GM18907 (cell line): ENCODE results near the gene CPSF4.
"Not testable (repeated sequence)": the region's sequence is repeated elsewhere in the genome, so short reads cannot be mapped to it uniquely, and the experiment has no call there.

Experiments
- ATAC-seq: cut with Tn5 transposase; IDR thresholded peaks from one replicate; pipeline ENCODE4 v1.9.1; 2021; ENCODE audit warnings: mild to moderate bottlenecking, moderate library complexity; ENCODE audit not compliant: unreplicated experiment

The CPSF4 gene

GRCh38 chr7:99485094-99485493 lies 46.4 kb downstream of the CPSF4 start:
- ATAC-seq, result no peak

GRCh38 chr7:99489235-99489634 lies 50.5 kb downstream of the CPSF4 start:
- ATAC-seq, result no peak

GRCh38 chr7:99490878-99491277 lies 52.1 kb downstream of the CPSF4 start:
- ATAC-seq, result no peak

GRCh38 chr7:99493823-99494222 lies 55.1 kb downstream of the CPSF4 start:
- no peak for ATAC-seq

- no peak for ATAC-seq
Observed at GRCh38 chr7:99497766-99498545, 59.2 kb downstream of the CPSF4 start.

GRCh38 chr7:99498546-99498944 lies 59.8 kb downstream of the CPSF4 start:
- ATAC-seq, result no peak

- peak; percentile 16 for ATAC-seq
Observed at GRCh38 chr7:99499371-99499720, 60.6 kb downstream of the CPSF4 start.

GRCh38 chr7:99499721-99500636 lies 61.2 kb downstream of the CPSF4 start, which contains the start of gene ZNF394:
Gene ZNF394 (minus strand): TSS chr7:99500281. CDS start chr7:99500093, 188 bp downstream.
- peak; percentile 47 for ATAC-seq

- no peak for ATAC-seq
Observed at GRCh38 chr7:99500637-99501009, 61.9 kb downstream of the CPSF4 start.

GRCh38 chr7:99501236-99501635 lies 62.5 kb downstream of the CPSF4 start:
- ATAC-seq, result not testable (repeated sequence)

GRCh38 chr7:99504281-99504602 lies 65.5 kb downstream of the CPSF4 start:
- ATAC-seq, result no peak

- peak; percentile 84 for ATAC-seq
Observed at GRCh38 chr7:99504603-99505323, 66.0 kb downstream of the CPSF4 start, which contains the start of gene ZKSCAN5. Gene ZKSCAN5 (plus strand): TSS chr7:99504662. CDS start chr7:99506045, 1,383 bp downstream.

- ATAC-seq, result no peak
Observed at GRCh38 chr7:99505324-99505662, 66.5 kb downstream of the CPSF4 start.
